GM23248 (cell line): ENCODE results near the gene SYNE1. TPM values are rescaled to one million over a fixed set of nuclear protein-coding genes. Genes with fewer than 3 reads are reported as not detected.

Experiments used
- DNase-seq: peaks from one replicate; pipeline ENCODE4 v3.0.0-alpha.2; 2015
- H2AFZ ChIP-seq: fragments of 200-600 bp; sonication (generic); 2 replicates; pipeline ENCODE4 v1.6.1; 2016; ENCODE audit warnings: antibody characterized with exemption
- H3F3A ChIP-seq: fragments of 200-600 bp; sonication (generic); 2 replicates; pipeline ENCODE4 v1.6.1; 2016; ENCODE audit warnings: mild to moderate bottlenecking, antibody characterized with exemption, mixed run types; ENCODE audit not compliant: insufficient read depth
- H3K27ac ChIP-seq: fragments of 200-600 bp; sonication (generic); 2 replicates; pipeline ENCODE4 v1.5.1; 2016; ENCODE audit warnings: mild to moderate bottlenecking
- H3K27me3 ChIP-seq: fragments of 200-600 bp; sonication (generic); replicated peaks from 2 replicates; pipeline ENCODE4 v1.6.1; 2016; ENCODE audit warnings: mild to moderate bottlenecking; ENCODE audit not compliant: insufficient read depth
- H3K36me3 ChIP-seq: fragments of 200-600 bp; sonication (generic); 2 replicates; pipeline ENCODE4 v1.6.1; 2016; ENCODE audit warnings: low read depth, mild to moderate bottlenecking
- H3K4me1 ChIP-seq: fragments of 200-600 bp; sonication (generic); 2 replicates; pipeline ENCODE4 v1.6.1; 2016; ENCODE audit warnings: mild to moderate bottlenecking; ENCODE audit not compliant: insufficient read depth
- H3K4me2 ChIP-seq: fragments of 200-600 bp; sonication (generic); one replicate; pipeline ENCODE4 v1.6.1; 2016; ENCODE audit warnings: mild to moderate bottlenecking; ENCODE audit not compliant: unreplicated experiment
- H3K4me3 ChIP-seq: fragments of 200-600 bp; sonication (generic); 2 replicates; pipeline ENCODE4 v1.5.1; 2016; ENCODE audit warnings: mild to moderate bottlenecking
- H3K79me2 ChIP-seq: fragments of 200-600 bp; sonication (generic); 2 replicates; pipeline ENCODE4 v1.6.1; 2016; ENCODE audit warnings: mild to moderate bottlenecking; ENCODE audit not compliant: insufficient read depth
- H3K9ac ChIP-seq: fragments of 200-600 bp; sonication (generic); 2 replicates; pipeline ENCODE4 v1.6.1; 2016; ENCODE audit warnings: mild to moderate bottlenecking
- H3K9me2 ChIP-seq: fragments of 200-600 bp; sonication (generic); 2 replicates; pipeline ENCODE4 v1.6.1; 2016; ENCODE audit warnings: mixed run types, mild to moderate bottlenecking, moderate library complexity; ENCODE audit not compliant: insufficient read depth
- H3K9me3 ChIP-seq: fragments of 200-600 bp; sonication (generic); one replicate; pipeline ENCODE4 v1.6.1; 2017; ENCODE audit warnings: low read depth
- H4K20me1 ChIP-seq: fragments of 200-600 bp; sonication (generic); 2 replicates; pipeline ENCODE4 v1.6.0; 2016; ENCODE audit not compliant: insufficient read depth
- EZH2 ChIP-seq: fragments of 200-600 bp; sonication (generic); IDR thresholded peaks from 2 replicates; pipeline ENCODE4 v1.6.1; 2018; ENCODE audit warnings: antibody characterized with exemption, mild to moderate bottlenecking; ENCODE audit not compliant: insufficient read depth, poor library complexity, severe bottlenecking
- EZH2phosphoT487 ChIP-seq: fragments of 200-600 bp; sonication (generic); IDR thresholded peaks from 2 replicates; pipeline ENCODE4 v1.6.1; 2018; ENCODE audit warnings: antibody characterized with exemption, moderate library complexity, mild to moderate bottlenecking, low read depth; ENCODE audit not compliant: insufficient read depth
- WGBS, 2 experiments: methylation state at CpG; one replicate each; pipeline ENCODE4 v1.1.6; 2015 to 2017; ENCODE audit warnings: low lambda C conversion rate in 2 of 2, low coverage in 1 of 2; ENCODE audit errors: missing lambda C conversion rate in 2 of 2; 5-methylcytosine and 5-hydroxymethylcytosine counted together
- in situ Hi-C: fragments of 300-500 bp; cut with MboI; formaldehyde crosslinking; loops from 2 replicates; pipeline ENCODE4 v1.15.0; 2020
- polyA plus RNA-seq: library from polyadenylated mRNA; unstranded; fragments of >200 nt; fragmentation: Nextera tagmentation; extraction: Ambion mirVana; gene quantifications from 2 replicates; pipeline ENCODE4 v1.2.1, GENCODE V29; 2016
- total RNA-seq: library from RNA; depleted of rRNA; stranded (reverse); fragments of >200 nt; shearing (Covaris generic); gene quantifications from 2 replicates; pipeline ENCODE4 v1.2.3, GENCODE V29; 2014

SYNE1 gene
- total and polyA plus RNA-seq, 2 experiments from 2014 or later, result 29.2 to 95.4 TPM

DNA sequence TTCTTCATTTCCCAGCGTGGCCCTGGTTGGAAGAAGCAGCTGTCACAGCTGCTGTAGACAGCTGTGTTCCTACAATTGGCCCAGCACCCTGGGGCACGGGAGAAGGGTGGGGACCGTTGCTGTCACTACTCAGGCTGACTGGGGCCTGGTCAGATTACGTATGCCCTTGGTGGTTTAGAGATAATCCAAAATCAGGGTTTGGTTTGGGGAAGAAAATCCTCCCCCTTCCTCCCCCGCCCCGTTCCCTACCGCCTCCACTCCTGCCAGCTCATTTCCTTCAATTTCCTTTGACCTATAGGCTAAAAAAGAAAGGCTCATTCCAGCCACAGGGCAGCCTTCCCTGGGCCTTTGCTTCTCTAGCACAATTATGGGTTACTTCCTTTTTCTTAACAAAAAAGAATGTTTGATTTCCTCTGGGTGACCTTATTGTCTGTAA, 537.0 kb downstream of the SYNE1 start:
- DNase-seq, result peak; percentile 64
- peak overlapping the region; percentile 63 for H2AFZ ChIP-seq
- H3K79me2 ChIP-seq, result no peaks in the 10 kb centered on the region
- in situ Hi-C loops, result no loop called here
- WGBS, 2 experiments, result 3% methylated on average over 7 of the region's 7 CpGs
- no peaks in the 10 kb centered on the region for H4K20me1 ChIP-seq
- peaks cover 39% of the 10 kb centered on the region for H3K4me1 ChIP-seq
- peak overlapping the region; percentile 23 for H3K4me3 ChIP-seq
- H3K9me3 ChIP-seq, result no peaks in the 10 kb centered on the region
- peak overlapping the region; percentile 59 for H3K27ac ChIP-seq
- peaks cover 45% of the 10 kb centered on the region for H3F3A ChIP-seq
- H3K9ac ChIP-seq, result no peak overlapping the region
- H3K4me2 ChIP-seq, result peak overlapping the region; percentile 62
- no peaks in the 10 kb centered on the region for H3K36me3 ChIP-seq
- TF ChIP-seq EZH2phosphoT487, result no peak
- TF ChIP-seq EZH2, result no peak
- H3K27me3 ChIP-seq, result no peaks in the 10 kb centered on the region
- H3K9me2 ChIP-seq, result no peaks in the 10 kb centered on the region

- H2AFZ ChIP-seq, result peak overlapping the region; percentile 63
- in situ Hi-C loops, result no loop called here
- H3K9ac ChIP-seq, result no peak overlapping the region
Observed at GRCh38 chr6:152099446-152100182, 537.5 kb downstream of the SYNE1 start.

GRCh38 chr6:152098683-152099082, 538.5 kb downstream of the SYNE1 start:
- no peaks in the 10 kb centered on the region for H3K9me3 ChIP-seq
- WGBS, 2 experiments, result 91% methylated on average over 14 of the region's 14 CpGs
- H2AFZ ChIP-seq, result no peak overlapping the region
- H3K9ac ChIP-seq, result no peak overlapping the region
- H3K79me2 ChIP-seq, result no peaks in the 10 kb centered on the region
- no peaks in the 10 kb centered on the region for H3K36me3 ChIP-seq
- H3F3A ChIP-seq, result peaks cover 52% of the 10 kb centered on the region
- H3K4me2 ChIP-seq, result no peak overlapping the region
- H3K27me3 ChIP-seq, result no peaks in the 10 kb centered on the region
- peaks cover 47% of the 10 kb centered on the region for H3K4me1 ChIP-seq
- in situ Hi-C loops, result no loop called here
- H3K4me3 ChIP-seq, result no peak overlapping the region
- DNase-seq, result no peak
- H4K20me1 ChIP-seq, result no peaks in the 10 kb centered on the region
- no peaks in the 10 kb centered on the region for H3K9me2 ChIP-seq
- no peak overlapping the region for H3K27ac ChIP-seq
- TF ChIP-seq EZH2phosphoT487 (no peak), EZH2 (no peak)

More at GRCh38 chr6:152099446-152100182, 537.5 kb downstream of the SYNE1 start:
- Histone ChIP-seq H3K9me2 (no peaks in the 10 kb centered on the region), H3K4me1 (peaks cover 43% of the 10 kb centered on the region), H3K27me3 (no peaks in the 10 kb centered on the region), H3K79me2 (no peaks in the 10 kb centered on the region), H3K9me3 (no peaks in the 10 kb centered on the region), H4K20me1 (no peaks in the 10 kb centered on the region), H3K4me2 (peak overlapping the region; percentile 62), H3K27ac (peak overlapping the region; percentile 59), H3K4me3 (peak overlapping the region; percentile 23; the same call in 1 of the 2 replicates), H3K36me3 (no peaks in the 10 kb centered on the region), H3F3A (peaks cover 49% of the 10 kb centered on the region)
- peak; percentile 40 for DNase-seq
- no peak for TF ChIP-seq EZH2phosphoT487
- TF ChIP-seq EZH2, result no peak
- WGBS, 2 experiments, result 90 to 92% methylated on average over 4 of the region's 4 CpGs

DNA sequence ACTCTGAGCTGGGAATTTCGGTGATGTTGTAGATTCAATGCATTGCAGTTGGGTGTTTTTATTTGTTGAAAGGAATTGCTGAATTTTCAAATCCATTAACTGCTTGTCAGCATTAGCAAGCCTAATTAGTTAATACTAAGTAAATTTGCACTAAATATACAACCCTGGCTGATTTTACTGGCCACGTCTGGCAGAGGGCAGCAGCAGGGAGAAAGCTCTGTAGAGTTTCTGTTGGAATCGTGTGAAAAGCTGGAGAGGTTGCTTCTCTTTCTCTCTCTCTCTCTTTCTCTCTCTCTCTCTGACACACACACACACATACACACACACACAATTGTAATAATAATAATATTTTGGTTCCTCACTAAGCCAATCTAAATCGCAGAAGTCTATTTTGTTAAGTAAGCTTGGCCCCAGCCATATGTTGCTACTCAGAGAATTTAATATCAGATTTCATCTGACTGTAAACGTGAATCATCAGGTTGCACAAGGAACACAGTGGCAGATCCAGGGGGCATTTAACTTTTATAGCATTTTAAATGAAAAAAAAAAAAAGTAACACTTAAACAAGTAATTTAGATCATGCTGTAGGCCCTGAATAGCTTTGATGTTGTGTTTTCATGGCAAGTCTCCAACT, 540.2 kb downstream of the SYNE1 start:
- H3K4me1 ChIP-seq, result peaks cover 56% of the 10 kb centered on the region
- TF ChIP-seq EZH2 (no peak), EZH2phosphoT487 (no peak)
- in situ Hi-C loops, result no loop called here
- H3K4me2 ChIP-seq, result peak overlapping the region; percentile 20
- H3K9me2 ChIP-seq, result no peaks in the 10 kb centered on the region
- H3F3A ChIP-seq, result peaks cover 62% of the 10 kb centered on the region
- H3K27me3 ChIP-seq, result no peaks in the 10 kb centered on the region
- peak overlapping the region; percentile 53 for H3K27ac ChIP-seq
- no peaks in the 10 kb centered on the region for H3K79me2 ChIP-seq
- 48 to 51% methylated on average over 5 of the region's 5 CpGs for WGBS, 2 experiments
- no peaks in the 10 kb centered on the region for H4K20me1 ChIP-seq
- H2AFZ ChIP-seq, result no peak overlapping the region
- no peaks in the 10 kb centered on the region for H3K9me3 ChIP-seq
- H3K36me3 ChIP-seq, result no peaks in the 10 kb centered on the region
- 0 out of 2 replicates have a peak overlapping the region, but pooled peaks have one; percentile 2 for H3K4me3 ChIP-seq
- no peak overlapping the region for H3K9ac ChIP-seq
- DNase-seq, result peak; percentile 91
